Measurements from ENCODE around the gene MICAL2.

The MICAL2 gene

GRCh38 chr11:12222055-12222792 is 111.8 kb downstream of the MICAL2 start:
- no peak overlapping the region for H3K4me3 ChIP-seq (ENCODE audit: low read depth, low read length)
- H3K79me2 ChIP-seq (ENCODE audit: control insufficient read depth, insufficient read depth, low read length, unreplicated experiment), result no peaks in the 10 kb centered on the region
- H3K4me1 ChIP-seq (ENCODE audit: control insufficient read depth, insufficient read depth, low read length, unreplicated experiment), result peaks cover 22% of the 10 kb centered on the region
- H2AFZ ChIP-seq (ENCODE audit: low read length, unreplicated experiment), result no peak overlapping the region
- H3K27me3 ChIP-seq (ENCODE audit: insufficient read depth, low read length), result no peaks in the 10 kb centered on the region
- no peak overlapping the region for H3K27ac ChIP-seq (ENCODE audit: low read depth, low read length)
- H3K36me3 ChIP-seq (ENCODE audit: insufficient read depth, low read length), result peaks cover 20% of the 10 kb centered on the region; the same call in 1 of the 2 replicates

- peaks cover 25% of the 10 kb centered on the region for H3K36me3 ChIP-seq (ENCODE audit: insufficient read depth, low read length)
- H3K4me1 ChIP-seq (ENCODE audit: control insufficient read depth, insufficient read depth, low read length, unreplicated experiment), result peaks cover 19% of the 10 kb centered on the region
- H3K79me2 ChIP-seq (ENCODE audit: control insufficient read depth, insufficient read depth, low read length, unreplicated experiment), result no peaks in the 10 kb centered on the region
- no peak overlapping the region for H2AFZ ChIP-seq (ENCODE audit: low read length, unreplicated experiment)
- H3K27ac ChIP-seq (ENCODE audit: low read depth, low read length), result no peak overlapping the region
- no peak overlapping the region for H3K4me3 ChIP-seq (ENCODE audit: low read depth, low read length)
- no peaks in the 10 kb centered on the region for H3K27me3 ChIP-seq (ENCODE audit: insufficient read depth, low read length)
Observed at GRCh38 chr11:12223771-12224536, 113.6 kb downstream of the MICAL2 start.

- peaks cover 15% of the 10 kb centered on the region for H3K4me1 ChIP-seq (ENCODE audit: control insufficient read depth, insufficient read depth, low read length, unreplicated experiment)
- H3K36me3 ChIP-seq (ENCODE audit: insufficient read depth, low read length), result peaks cover 25% of the 10 kb centered on the region
- H3K27me3 ChIP-seq (ENCODE audit: insufficient read depth, low read length), result no peaks in the 10 kb centered on the region
- H2AFZ ChIP-seq (ENCODE audit: low read length, unreplicated experiment), result no peak overlapping the region
- no peak overlapping the region for H3K4me3 ChIP-seq (ENCODE audit: low read depth, low read length)
- no peaks in the 10 kb centered on the region for H3K79me2 ChIP-seq (ENCODE audit: control insufficient read depth, insufficient read depth, low read length, unreplicated experiment)
- no peak overlapping the region for H3K27ac ChIP-seq (ENCODE audit: low read depth, low read length)
Observed at GRCh38 chr11:12224537-12224893, 114.1 kb downstream of the MICAL2 start.

- Histone ChIP-seq H2AFZ (ENCODE audit: low read length, unreplicated experiment) (no peak overlapping the region), H3K27ac (ENCODE audit: low read depth, low read length) (no peak overlapping the region), H3K4me3 (ENCODE audit: low read depth, low read length) (no peak overlapping the region), H3K27me3 (ENCODE audit: insufficient read depth, low read length) (no peaks in the 10 kb centered on the region), H3K36me3 (ENCODE audit: insufficient read depth, low read length) (peaks cover 25% of the 10 kb centered on the region), H3K4me1 (ENCODE audit: control insufficient read depth, insufficient read depth, low read length, unreplicated experiment) (peaks cover 13% of the 10 kb centered on the region), H3K79me2 (ENCODE audit: control insufficient read depth, insufficient read depth, low read length, unreplicated experiment) (no peaks in the 10 kb centered on the region)
Observed at GRCh38 chr11:12225046-12225739, 114.8 kb downstream of the MICAL2 start.

- Histone ChIP-seq H3K4me3 (ENCODE audit: low read depth, low read length) (no peak overlapping the region), H2AFZ (ENCODE audit: low read length, unreplicated experiment) (no peak overlapping the region), H3K4me1 (ENCODE audit: control insufficient read depth, insufficient read depth, low read length, unreplicated experiment) (peaks cover 7% of the 10 kb centered on the region), H3K27ac (ENCODE audit: low read depth, low read length) (no peak overlapping the region), H3K79me2 (ENCODE audit: control insufficient read depth, insufficient read depth, low read length, unreplicated experiment) (no peaks in the 10 kb centered on the region), H3K36me3 (ENCODE audit: insufficient read depth, low read length) (peaks cover 23% of the 10 kb centered on the region), H3K27me3 (ENCODE audit: insufficient read depth, low read length) (no peaks in the 10 kb centered on the region)
Observed at GRCh38 chr11:12226093-12226492, 115.7 kb downstream of the MICAL2 start.

GRCh38 chr11:12229450-12230229 is 119.2 kb downstream of the MICAL2 start:
- H3K4me3 ChIP-seq (ENCODE audit: low read depth, low read length), result no peak overlapping the region
- H3K27me3 ChIP-seq (ENCODE audit: insufficient read depth, low read length), result no peaks in the 10 kb centered on the region
- peaks cover 37% of the 10 kb centered on the region for H3K4me1 ChIP-seq (ENCODE audit: control insufficient read depth, insufficient read depth, low read length, unreplicated experiment)
- peak overlapping the region; percentile 22; the same call in 1 of the 2 replicates for H3K27ac ChIP-seq (ENCODE audit: low read depth, low read length)
- peaks cover 14% of the 10 kb centered on the region for H3K36me3 ChIP-seq (ENCODE audit: insufficient read depth, low read length)
- H2AFZ ChIP-seq (ENCODE audit: low read length, unreplicated experiment), result no peak overlapping the region
- H3K79me2 ChIP-seq (ENCODE audit: control insufficient read depth, insufficient read depth, low read length, unreplicated experiment), result no peaks in the 10 kb centered on the region

GRCh38 chr11:12232160-12232559 is 121.8 kb downstream of the MICAL2 start:
- H3K36me3 ChIP-seq (ENCODE audit: insufficient read depth, low read length), result peaks cover 5% of the 10 kb centered on the region
- no peaks in the 10 kb centered on the region for H3K79me2 ChIP-seq (ENCODE audit: control insufficient read depth, insufficient read depth, low read length, unreplicated experiment)
- H3K27ac ChIP-seq (ENCODE audit: low read depth, low read length), result peak overlapping the region; percentile 97
- H2AFZ ChIP-seq (ENCODE audit: low read length, unreplicated experiment), result no peak overlapping the region
- H3K27me3 ChIP-seq (ENCODE audit: insufficient read depth, low read length), result no peaks in the 10 kb centered on the region
- no peak overlapping the region for H3K4me3 ChIP-seq (ENCODE audit: low read depth, low read length)
- H3K4me1 ChIP-seq (ENCODE audit: control insufficient read depth, insufficient read depth, low read length, unreplicated experiment), result peaks cover 54% of the 10 kb centered on the region

- no peak overlapping the region for H2AFZ ChIP-seq (ENCODE audit: low read length, unreplicated experiment)
- peaks cover 54% of the 10 kb centered on the region for H3K4me1 ChIP-seq (ENCODE audit: control insufficient read depth, insufficient read depth, low read length, unreplicated experiment)
- H3K36me3 ChIP-seq (ENCODE audit: insufficient read depth, low read length), result no peaks in the 10 kb centered on the region
- no peaks in the 10 kb centered on the region for H3K79me2 ChIP-seq (ENCODE audit: control insufficient read depth, insufficient read depth, low read length, unreplicated experiment)
- peak overlapping the region; percentile 23; the same call in 1 of the 2 replicates for H3K4me3 ChIP-seq (ENCODE audit: low read depth, low read length)
- H3K27ac ChIP-seq (ENCODE audit: low read depth, low read length), result peak overlapping the region; percentile 97
- no peaks in the 10 kb centered on the region for H3K27me3 ChIP-seq (ENCODE audit: insufficient read depth, low read length)
Observed at GRCh38 chr11:12232817-12233601, 122.6 kb downstream of the MICAL2 start.

GRCh38 chr11:12233602-12233925 is 123.2 kb downstream of the MICAL2 start:
- H3K27ac ChIP-seq (ENCODE audit: low read depth, low read length), result peak overlapping the region; percentile 97
- H3K4me1 ChIP-seq (ENCODE audit: control insufficient read depth, insufficient read depth, low read length, unreplicated experiment), result peaks cover 54% of the 10 kb centered on the region
- H3K36me3 ChIP-seq (ENCODE audit: insufficient read depth, low read length), result no peaks in the 10 kb centered on the region
- H3K79me2 ChIP-seq (ENCODE audit: control insufficient read depth, insufficient read depth, low read length, unreplicated experiment), result no peaks in the 10 kb centered on the region
- H3K27me3 ChIP-seq (ENCODE audit: insufficient read depth, low read length), result no peaks in the 10 kb centered on the region
- H2AFZ ChIP-seq (ENCODE audit: low read length, unreplicated experiment), result peak overlapping the region; percentile 33
- peak overlapping the region; percentile 23; the same call in 1 of the 2 replicates for H3K4me3 ChIP-seq (ENCODE audit: low read depth, low read length)
